T-helper 2 cell treated with Interferon-gamma antibody and Interleukin-4, amounts not matched to agents 100 ng/mL and 5 ng/mL, for 36 hours (primary cell): Measurements from ENCODE around the gene RBM38. TPM values are rescaled to one million over a fixed set of nuclear protein-coding genes. Genes with fewer than 3 reads are reported as not detected.

Experiments
- intact Hi-C: fragments of 100-400 bp; cut with micrococcal nuclease; formaldehyde crosslinking; loops from one replicate; pipeline ENCODE4 v1.15.1; 2023
- total RNA-seq: library from RNA; stranded (reverse); gene quantifications from 2 replicates; pipeline ENCODE4 v1.2.3, GENCODE V29; 2022

Gene RBM38
- total RNA-seq, 1 donor from 2014 or later, result 88.5 TPM

DNA sequence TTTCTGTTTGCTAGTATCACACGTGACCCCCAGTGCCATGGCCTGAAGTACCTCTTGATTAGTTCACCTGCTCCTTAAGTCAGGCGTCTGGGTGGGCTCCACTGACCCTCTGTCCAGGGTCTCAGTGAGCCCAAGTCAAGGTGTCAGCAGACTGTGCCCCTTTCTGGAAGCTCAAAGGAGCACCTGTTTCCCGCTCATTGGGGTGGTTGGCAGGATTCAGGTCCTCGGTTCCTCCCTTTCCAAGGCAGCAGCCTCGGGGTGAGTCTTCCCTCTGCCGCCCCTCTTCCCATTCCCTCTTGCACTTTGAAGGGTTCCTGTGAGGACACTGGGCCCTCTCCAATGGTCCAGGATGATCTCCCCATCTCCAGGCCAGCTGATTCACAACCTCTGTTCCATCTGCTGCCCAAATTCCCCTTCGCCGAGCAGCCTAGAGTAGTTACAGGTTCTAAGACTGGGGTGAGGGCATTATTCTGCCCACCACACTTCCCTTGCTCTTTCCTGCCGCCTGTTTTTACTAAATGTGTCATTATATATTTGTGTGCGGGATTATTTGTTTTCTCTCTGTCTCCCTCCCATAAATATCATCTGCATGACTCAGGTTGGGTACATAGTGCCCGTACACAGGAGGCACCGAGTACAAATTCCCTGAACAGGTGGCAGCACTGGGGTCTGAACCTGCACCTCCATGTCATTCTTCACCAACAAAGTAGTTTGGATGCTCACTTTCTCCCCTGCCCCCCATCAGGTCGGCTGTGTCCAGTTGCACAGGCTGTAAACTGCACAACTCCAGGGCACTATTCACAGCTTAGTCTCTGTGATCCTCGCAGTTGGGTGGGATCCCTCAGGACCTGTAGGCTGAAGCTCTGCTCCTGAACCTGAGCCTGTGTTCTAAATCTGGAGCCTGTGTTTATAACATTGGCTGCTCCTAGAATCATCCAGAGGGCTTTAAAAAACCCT, 58.5 kb downstream of the RBM38 start:
- intact Hi-C loops, result no loop called here

GRCh38 chr20:57450419-57450818, 59.2 kb downstream of the RBM38 start:
- intact Hi-C loops, result no loop called here

DNA sequence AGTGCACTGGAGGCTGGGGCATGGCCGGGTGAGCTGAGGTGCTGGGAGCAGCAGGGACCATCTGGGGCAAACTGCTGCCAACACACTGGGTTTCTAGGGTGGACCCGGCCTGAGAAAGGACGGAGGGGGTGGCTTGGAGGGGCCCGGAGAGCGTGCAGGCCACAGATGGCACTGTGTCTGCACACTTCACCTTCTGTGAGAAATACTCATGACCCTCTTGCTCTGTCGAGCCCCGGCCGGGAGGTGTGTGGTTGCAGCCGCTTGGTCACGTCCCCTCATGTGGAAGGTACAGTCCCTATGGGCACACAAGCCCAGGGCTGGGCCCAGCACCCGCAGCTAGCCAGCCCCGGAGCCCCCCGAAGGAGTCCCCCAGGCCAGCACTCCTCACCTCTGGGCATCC, 59.7 kb downstream of the RBM38 start:
- intact Hi-C loops, result no loop called here

DNA sequence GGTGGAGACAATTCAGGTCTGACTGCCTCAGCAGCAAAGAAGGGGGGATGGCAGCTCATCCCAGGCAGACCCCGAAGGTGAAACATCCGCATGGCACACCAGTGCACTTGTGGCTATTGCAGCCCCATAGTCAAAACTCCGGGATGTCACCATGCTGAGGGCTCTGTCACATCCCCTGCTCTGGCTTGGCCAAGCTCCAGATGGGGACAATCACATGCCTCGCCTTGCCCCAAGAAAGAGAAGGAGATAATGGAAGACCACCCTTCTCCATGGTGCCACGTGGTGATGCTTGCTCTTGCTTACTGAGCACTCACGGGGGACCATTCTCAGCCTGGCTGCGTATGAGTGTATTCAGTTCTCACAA, 60.2 kb downstream of the RBM38 start:
- intact Hi-C loops, result no loop called here

DNA sequence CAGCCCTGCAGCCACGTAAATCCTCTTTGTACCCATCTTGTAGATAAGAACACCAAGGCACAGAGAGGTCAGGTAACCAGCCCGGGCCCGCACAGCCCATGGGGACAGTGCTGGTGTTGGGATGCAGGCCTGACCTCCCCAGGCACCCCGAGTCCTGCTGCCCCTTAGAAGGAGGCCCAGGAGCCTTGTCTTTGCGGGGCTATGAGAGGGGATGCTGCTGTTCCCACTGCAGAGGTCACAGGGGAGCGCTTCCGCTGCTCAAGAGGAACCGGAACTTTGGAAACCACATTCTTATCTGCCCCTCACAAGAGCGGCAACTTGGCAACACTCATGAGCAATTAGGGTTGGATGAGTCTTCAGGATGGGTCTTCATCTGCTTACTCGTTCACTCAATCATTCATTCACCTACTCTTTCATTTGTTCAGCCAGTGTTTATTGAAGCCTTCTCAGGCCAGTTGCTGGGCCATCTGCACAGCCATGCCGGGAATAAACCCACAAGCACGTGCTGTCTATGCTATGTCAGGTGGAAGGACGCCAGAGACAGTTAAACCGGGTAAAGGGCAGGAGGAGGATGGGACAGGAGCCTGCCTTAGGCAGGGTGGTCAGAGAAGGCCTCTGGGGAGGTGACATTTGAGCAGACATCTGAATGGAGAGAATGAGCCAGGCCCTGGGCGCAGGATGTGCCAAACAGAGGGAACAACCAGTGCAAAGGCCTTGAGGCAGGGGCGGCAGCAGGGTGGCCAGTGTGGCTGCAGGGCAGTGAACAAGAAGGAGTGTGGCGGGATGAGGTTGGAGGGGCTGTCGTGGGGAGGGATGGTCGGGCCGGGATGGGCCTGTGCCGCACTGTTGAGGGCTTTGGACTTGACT, 60.8 kb downstream of the RBM38 start:
- intact Hi-C loops, result no loop called here

- intact Hi-C loops, result no loop called here
These were observed 64.2 kb downstream of the RBM38 start for GRCh38 chr20:57455386-57455785.

DNA sequence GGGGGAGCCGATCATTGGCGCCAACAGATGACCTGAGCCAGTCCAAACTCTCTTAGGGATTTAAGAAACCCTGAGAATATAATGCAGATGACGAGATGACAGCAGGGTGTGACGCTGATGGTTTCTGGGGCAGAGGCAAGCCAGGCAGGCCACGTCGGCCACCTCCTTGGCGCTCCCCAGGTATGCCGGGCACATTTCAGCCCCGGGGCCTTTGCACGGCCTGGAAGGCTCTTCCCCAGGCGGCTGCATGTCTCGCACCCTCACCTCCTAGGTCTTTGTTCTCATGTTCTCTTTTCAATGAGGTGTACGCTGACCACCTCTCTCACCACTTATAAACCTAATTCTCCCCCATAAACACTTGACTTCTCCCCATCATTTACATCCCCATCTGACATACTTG, 64.9 kb downstream of the RBM38 start:
- intact Hi-C loops, result no loop called here

DNA sequence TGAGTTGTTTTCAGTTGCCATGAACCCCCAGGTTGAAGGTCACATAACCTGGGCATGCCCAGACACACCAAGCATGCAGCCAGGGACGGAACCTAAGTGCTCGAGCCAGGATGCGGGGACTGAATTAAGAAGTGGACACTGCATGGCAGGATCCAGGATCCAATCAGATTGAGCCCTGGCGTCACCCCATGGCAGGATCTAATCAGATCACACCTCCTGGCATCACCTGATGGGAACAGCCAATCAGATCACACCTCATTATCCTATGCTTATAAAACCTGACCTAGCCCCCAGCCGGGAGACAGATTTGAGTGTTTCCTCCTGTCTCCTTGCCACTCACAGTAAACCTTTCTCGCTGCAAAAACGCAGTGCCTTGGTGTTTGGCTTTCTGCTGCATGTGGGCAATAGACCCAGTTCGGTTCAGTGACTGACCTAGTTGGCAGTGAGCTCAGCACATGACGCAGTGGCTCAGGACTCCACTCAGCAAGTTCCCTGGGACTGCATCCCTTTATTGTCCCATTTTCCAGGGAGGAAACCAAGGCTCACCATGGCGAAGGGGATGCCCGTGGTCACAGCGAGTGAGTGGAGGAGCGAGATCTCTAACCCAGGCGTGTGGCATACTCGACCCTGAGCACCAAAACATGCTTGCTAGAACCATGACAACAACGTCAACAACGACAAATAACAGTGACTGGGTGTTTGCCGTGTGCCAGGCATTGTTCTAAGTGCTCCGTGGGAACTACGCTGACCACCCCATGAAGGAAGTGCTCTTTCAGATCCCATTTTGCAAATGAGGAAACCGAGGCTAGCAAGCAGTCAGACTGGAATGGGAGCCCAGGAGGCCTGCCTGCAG, 66.3 kb downstream of the RBM38 start:
- intact Hi-C loops, result no loop called here

- intact Hi-C loops, result no loop called here
These were observed 67.4 kb downstream of the RBM38 start for GRCh38 chr20:57458400-57459160.

Other genes with a start within 250 kb of the RBM38 start
- gene BMP7, start 124.8 kb upstream of the RBM38 start, total RNA-seq, result not detected in 2 replicates
- gene SPO11, start 61.6 kb upstream of the RBM38 start, total RNA-seq, result not detected in 2 replicates
- gene RAE1, start 40.1 kb upstream of the RBM38 start, total RNA-seq, result 42.3 and 46.7 TPM in 2 replicates
- gene CTCFL, start 133.7 kb downstream of the RBM38 start, total RNA-seq, result not detected in 2 replicates
- not detected in 2 replicates for gene PCK1, start 169.7 kb downstream of the RBM38 start, total RNA-seq
- gene ZBP1, start 229.0 kb downstream of the RBM38 start, total RNA-seq, result 10.1 and 10.5 TPM in 2 replicates